K562 (cell line): ENCODE results near the gene NUP133. TPM values are rescaled to one million over a fixed set of nuclear protein-coding genes. Genes with fewer than 3 reads are reported as not detected.

ENCODE experiments used
- ATAC-seq: fragments of 200-7000 bp; cut with Tn5 transposase; 3 replicates; pipeline ENCODE4 v1.9.1; 2020; ENCODE audit warnings: moderate library complexity
- BruUV-seq: library from RNA; stranded (reverse); fragments of 400-500 nt; replicated peaks from 2 replicates; lab custom pipeline; 2021; lab: Mats Ljungman, UMichigan
- CTCF ChIA-PET: fragments of 300-600 bp; formaldehyde crosslinking; extraction: SDS; loops from one replicate; lab custom pipeline; 2021; ENCODE audit warnings: low intra/inter-chr PET ratio; lab: Yijun Ruan, JAX
- POLR2A ChIA-PET: fragments of 300-600, 350-650 bp; sonication (Branson Sonifier 250); formaldehyde crosslinking; extraction: SDS; loops from one replicate; lab custom pipeline; 2021; ENCODE audit warnings: antibody characterized with exemption, inconsistent platforms; lab: Yijun Ruan, JAX
- DNase-seq, 4 experiments: peaks; one replicate each; pipeline versions ENCODE4 v3.0.0 to v3.0.0-alpha.2; 2011 to 2018; ENCODE audit warnings: low spot score in 3 of 4, mixed read lengths in 3 of 4; ENCODE audit errors: extremely low read depth in 1 of 4
- FAIRE-seq: peaks from 2 replicates; lab custom pipeline; 2011; peaks lifted over from hg19 to GRCh38; lab: Jason Lieb, UNC
- H2AFZ ChIP-seq: 2 replicates; pipeline ENCODE4 v1.6.0; 2011; ENCODE audit warnings: low read depth, low read length, control low read depth, inconsistent platforms
- H3K27ac ChIP-seq: fragments of 200-600 bp; 3 replicates; pipeline ENCODE4 v1.8.0; 2011; ENCODE audit warnings: low read depth, mild to moderate bottlenecking, control low read depth, inconsistent platforms, low read length, moderate library complexity, mixed read lengths; ENCODE audit errors: extremely low read depth
- H3K27me3 ChIP-seq, 2 experiments: fragments of 300-600 bp in 1 of 2; 2 replicates in 1 of 2; 3 replicates in 1 of 2; pipeline versions ENCODE4 v1.6.0 to v1.8.0; 2011; ENCODE audit warnings: inconsistent platforms in 2 of 2, low read length in 2 of 2, mild to moderate bottlenecking in 1 of 2, mixed read lengths in 1 of 2, moderate library complexity in 1 of 2; ENCODE audit not compliant: control insufficient read depth in 2 of 2, insufficient read depth in 2 of 2
- H3K36me3 ChIP-seq: fragments of 300-600 bp; 3 replicates; pipeline ENCODE4 v1.8.0; 2011; ENCODE audit warnings: mild to moderate bottlenecking, low read length, inconsistent platforms; ENCODE audit not compliant: control insufficient read depth, insufficient read depth
- H3K4me1 ChIP-seq, 2 experiments: fragments of 200-600 bp in 1 of 2; replicated peaks in 1 of 2; 2 replicates in 1 of 2; 3 replicates in 1 of 2; pipeline versions ENCODE4 v1.5.1 to v1.8.0; 2011; ENCODE audit warnings: inconsistent platforms in 2 of 2, low read length in 2 of 2, mild to moderate bottlenecking in 1 of 2, mixed read lengths in 1 of 2, moderate library complexity in 1 of 2; ENCODE audit not compliant: control insufficient read depth in 2 of 2, insufficient read depth in 2 of 2
- H3K4me2 ChIP-seq: 2 replicates; pipeline ENCODE4 v1.6.1; 2011; ENCODE audit warnings: low read length, control low read depth, inconsistent platforms, mixed read lengths; ENCODE audit not compliant: insufficient read depth
- H3K4me3 ChIP-seq: fragments of 200-600 bp; sonication (generic), shearing (Covaris generic); 2 replicates; pipeline ENCODE4 v1.5.1; 2016; ENCODE audit warnings: control low read depth, inconsistent platforms
- H3K79me2 ChIP-seq: fragments of 200-600 bp; 3 replicates; pipeline ENCODE4 v1.8.0; 2011; ENCODE audit warnings: low read length, inconsistent platforms; ENCODE audit not compliant: control insufficient read depth, insufficient read depth
- H3K9ac ChIP-seq, 2 experiments: 2 replicates each; pipeline versions ENCODE4 v1.6.0 to v1.6.1; 2011; ENCODE audit warnings: low read depth in 2 of 2, low read length in 2 of 2, control low read depth in 1 of 2, inconsistent platforms in 1 of 2, mild to moderate bottlenecking in 1 of 2, mixed read lengths in 1 of 2; ENCODE audit not compliant: insufficient read depth in 1 of 2
- H3K9me1 ChIP-seq: one replicate; pipeline ENCODE4 v1.6.0; 2011; ENCODE audit warnings: inconsistent platforms, mild to moderate bottlenecking, low read length, moderate library complexity; ENCODE audit not compliant: control insufficient read depth, insufficient read depth
- H3K9me3 ChIP-seq: replicated peaks from 2 replicates; pipeline ENCODE4 v1.5.1; 2011; ENCODE audit warnings: low read depth, low read length, inconsistent platforms; ENCODE audit not compliant: control insufficient read depth, insufficient read depth
- H4K20me1 ChIP-seq: replicated peaks from 2 replicates; pipeline ENCODE4 v1.6.1; 2011; ENCODE audit warnings: low read length, inconsistent platforms, mixed read lengths; ENCODE audit not compliant: control insufficient read depth, insufficient read depth
- CBFA2T2 ChIP-seq: fragments of 450-650 bp; conservative IDR thresholded peaks from 2 replicates; pipeline ENCODE4 v1.6.1; 2017; ENCODE audit warnings: mild to moderate bottlenecking
- EZH2 ChIP-seq: IDR thresholded peaks from 2 replicates; pipeline ENCODE4 v1.6.1; 2012; ENCODE audit warnings: low read depth, mild to moderate bottlenecking, inconsistent platforms, low read length, borderline replicate concordance
- FOSL1 ChIP-seq: fragments of 200-800 bp; sonication (Bioruptor generic); conservative IDR thresholded peaks from 2 replicates; pipeline ENCODE4 v1.6.1; 2016; ENCODE audit warnings: missing genetic modification characterization, missing compliant biosample characterization
- HNRNPK ChIP-seq: fragments of 200-400 bp; formaldehyde crosslinking; IDR thresholded peaks from one replicate; pipeline ENCODE4 v1.6.1; 2018; ENCODE audit warnings: mild to moderate bottlenecking, low read depth, low read length; ENCODE audit not compliant: poor library complexity, severe bottlenecking
- KLF16 ChIP-seq: IDR thresholded peaks from 2 replicates; pipeline ENCODE4 v1.6.1; 2016; ENCODE audit warnings: antibody characterized with exemption
- RBM22 ChIP-seq: fragments of 200-400 bp; formaldehyde crosslinking; IDR thresholded peaks from 2 replicates; pipeline ENCODE4 v1.6.1; 2018; ENCODE audit warnings: low read length, low read depth; ENCODE audit not compliant: poor library complexity, severe bottlenecking
- SMARCA4 ChIP-seq: fragments of 450-650 bp; IDR thresholded peaks from 2 replicates; pipeline ENCODE4 v1.6.1; 2016
- VEZF1 ChIP-seq: fragments of 200-800 bp; sonication (Bioruptor generic); IDR thresholded peaks from 2 replicates; pipeline ENCODE4 v1.6.1; 2017; ENCODE audit warnings: missing genetic modification characterization, missing compliant biosample characterization
- ZNF507 ChIP-seq: conservative IDR thresholded peaks from 2 replicates; pipeline ENCODE4 v1.6.1; 2017; ENCODE audit warnings: missing genetic modification characterization, missing compliant biosample characterization
- WGBS: fragments of 100-300 bp; shearing (Covaris generic); methylation state at CpG from one replicate; pipeline ENCODE4 v1.1.6; 2016; ENCODE audit warnings: low coverage, mixed read lengths; ENCODE audit not compliant: insufficient coverage; ENCODE audit errors: missing lambda C conversion rate; 5-methylcytosine and 5-hydroxymethylcytosine counted together
- in situ Hi-C: fragments of 300-500 bp; cut with MboI; formaldehyde crosslinking; loops from 4 replicates; pipeline ENCODE4 v1.15.0; 2018; ENCODE audit warnings: inconsistent platforms, mixed read lengths
- intact Hi-C: fragments of 100-400 bp; cut with micrococcal nuclease; formaldehyde crosslinking; loops from 2 replicates; pipeline ENCODE4 v1.14.2; 2022
- polyA plus RNA-seq, 8 experiments: library from polyadenylated mRNA; depleted of rRNA in 4 of 8; stranded (reverse) in 5 of 8; unstranded in 3 of 8; fragments of >200 nt; fragmentation: Nextera tagmentation in 2 of 8; fragmentation: Illumina TruSeq in 1 of 8; extraction: Ambion mirVana in 2 of 8; extraction: Trizol in 1 of 8; gene quantifications; 2 replicates each; pipeline versions ENCODE4 v1.2.1 to v1.2.3, GENCODE V29; 2011 to 2014; ENCODE audit warnings: inconsistent platforms in 1 of 8, missing spikeins in 1 of 8
- total RNA-seq, 7 experiments: library from RNA; depleted of rRNA in 6 of 7; stranded (reverse); fragments of >200 nt in 6 of 7; fragmentation: Illumina TruSeq in 2 of 7; extraction: Trizol in 2 of 7; gene quantifications; 2 replicates each; pipeline versions ENCODE4 v1.2.1 to v1.2.3, GENCODE V29; 2011 to 2021; ENCODE audit warnings: low replicate concordance in 1 of 7
- TF ChIP-seq, protein P1 (sequence below): sonication (generic); IDR thresholded peaks from 2 replicates; pipeline ENCODE4 v1.6.1; 2016
- TF ChIP-seq, protein P2 (sequence below): fragments of 250-450 bp; sonication (Bioruptor Pico); IDR thresholded peaks from 2 replicates; pipeline ENCODE4 v1.5.0; 2021; ENCODE audit warnings: mild to moderate bottlenecking, borderline replicate concordance
- TF ChIP-seq, protein P3 (sequence below): sonication (generic); formaldehyde crosslinking; IDR thresholded peaks from 2 replicates; pipeline ENCODE4 v1.8.0; 2022; ENCODE audit warnings: missing genetic modification reagents, mild to moderate bottlenecking, borderline replicate concordance

Gene NUP133
- total and polyA plus RNA-seq, 9 of the 15 experiments (the other 6 are each of a cell fraction or from before 2014, with no cell fraction given), result 21.7 to 85.1 (median 61.3) TPM

- FAIRE-seq, result no peak
- DNase-seq, result peak in 3 of 4 experiments; percentile 43 to 46 (median 44)
- Histone ChIP-seq H3K9me1 (no peaks in the 10 kb centered on the region), H3K36me3 (no peaks in the 10 kb centered on the region), H3K9ac (no peak overlapping the region), H4K20me1 (0 out of 2 replicates have a peak, but pooled peaks cover 3% of the 10 kb centered on the region), H3K9me3 (no peaks in the 10 kb centered on the region), H3K27ac (no peak overlapping the region; the same call in 2 of the 3 replicates), H3K79me2 (no peaks in the 10 kb centered on the region), H3K4me3 (no peak overlapping the region), H3K4me2 (no peak overlapping the region), H3K4me1 (peaks cover 6 to 15% of the 10 kb centered on the region in 2 experiments; a peak in 4 of 5 replicates), H2AFZ (no peak overlapping the region), H3K27me3 (peaks cover 56 to 67% of the 10 kb centered on the region in 2 experiments)
- ChIA-PET POLR2A (interaction anchor here (0.6 to 3.1 kb wide), 4 partner anchors 10 to 221 kb away, joined by 3 to 10 read pairs (median 7); no protein-coding TSS in a partner anchor), CTCF (no interaction called here)
- in situ Hi-C loops, result no loop called here
- ATAC-seq, result 0 out of 3 replicates have a peak, but pooled peaks have one; percentile 11
- intact Hi-C loops, result no loop called here
- 14% methylated on average over 13 of the region's 14 CpGs for WGBS
- TF ChIP-seq KLF16 (no peak), VEZF1 (CRISPR knock-in tag) (peak; percentile 73), ZNF507 (tag) (no peak), RBM22 (no peak), SMARCA4 (no peak), FOSL1 (tag) (0 out of 2 replicates have a peak, but pooled peaks have one; percentile 26), CBFA2T2 (0 out of 2 replicates have a peak, but pooled peaks have one; percentile 3), EZH2 (0 out of 2 replicates have a peak, but pooled peaks have one; percentile 36), HNRNPK (peak; percentile 49)
- TF ChIP-seq, protein P1, sequence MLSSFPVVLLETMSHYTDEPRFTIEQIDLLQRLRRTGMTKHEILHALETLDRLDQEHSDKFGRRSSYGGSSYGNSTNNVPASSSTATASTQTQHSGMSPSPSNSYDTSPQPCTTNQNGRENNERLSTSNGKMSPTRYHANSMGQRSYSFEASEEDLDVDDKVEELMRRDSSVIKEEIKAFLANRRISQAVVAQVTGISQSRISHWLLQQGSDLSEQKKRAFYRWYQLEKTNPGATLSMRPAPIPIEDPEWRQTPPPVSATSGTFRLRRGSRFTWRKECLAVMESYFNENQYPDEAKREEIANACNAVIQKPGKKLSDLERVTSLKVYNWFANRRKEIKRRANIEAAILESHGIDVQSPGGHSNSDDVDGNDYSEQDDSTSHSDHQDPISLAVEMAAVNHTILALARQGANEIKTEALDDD, result no peak
- TF ChIP-seq, protein P2, sequence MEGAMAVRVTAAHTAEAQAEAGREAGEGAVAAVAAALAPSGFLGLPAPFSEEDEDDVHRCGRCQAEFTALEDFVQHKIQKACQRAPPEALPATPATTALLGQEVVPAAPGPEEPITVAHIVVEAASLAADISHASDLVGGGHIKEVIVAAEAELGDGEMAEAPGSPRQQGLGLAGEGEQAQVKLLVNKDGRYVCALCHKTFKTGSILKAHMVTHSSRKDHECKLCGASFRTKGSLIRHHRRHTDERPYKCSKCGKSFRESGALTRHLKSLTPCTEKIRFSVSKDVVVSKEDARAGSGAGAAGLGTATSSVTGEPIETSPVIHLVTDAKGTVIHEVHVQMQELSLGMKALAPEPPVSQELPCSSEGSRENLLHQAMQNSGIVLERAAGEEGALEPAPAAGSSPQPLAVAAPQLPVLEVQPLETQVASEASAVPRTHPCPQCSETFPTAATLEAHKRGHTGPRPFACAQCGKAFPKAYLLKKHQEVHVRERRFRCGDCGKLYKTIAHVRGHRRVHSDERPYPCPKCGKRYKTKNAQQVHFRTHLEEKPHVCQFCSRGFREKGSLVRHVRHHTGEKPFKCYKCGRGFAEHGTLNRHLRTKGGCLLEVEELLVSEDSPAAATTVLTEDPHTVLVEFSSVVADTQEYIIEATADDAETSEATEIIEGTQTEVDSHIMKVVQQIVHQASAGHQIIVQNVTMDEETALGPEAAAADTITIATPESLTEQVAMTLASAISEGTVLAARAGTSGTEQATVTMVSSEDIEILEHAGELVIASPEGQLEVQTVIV (CRISPR knock-in tag), result no peak
- TF ChIP-seq, protein P3, sequence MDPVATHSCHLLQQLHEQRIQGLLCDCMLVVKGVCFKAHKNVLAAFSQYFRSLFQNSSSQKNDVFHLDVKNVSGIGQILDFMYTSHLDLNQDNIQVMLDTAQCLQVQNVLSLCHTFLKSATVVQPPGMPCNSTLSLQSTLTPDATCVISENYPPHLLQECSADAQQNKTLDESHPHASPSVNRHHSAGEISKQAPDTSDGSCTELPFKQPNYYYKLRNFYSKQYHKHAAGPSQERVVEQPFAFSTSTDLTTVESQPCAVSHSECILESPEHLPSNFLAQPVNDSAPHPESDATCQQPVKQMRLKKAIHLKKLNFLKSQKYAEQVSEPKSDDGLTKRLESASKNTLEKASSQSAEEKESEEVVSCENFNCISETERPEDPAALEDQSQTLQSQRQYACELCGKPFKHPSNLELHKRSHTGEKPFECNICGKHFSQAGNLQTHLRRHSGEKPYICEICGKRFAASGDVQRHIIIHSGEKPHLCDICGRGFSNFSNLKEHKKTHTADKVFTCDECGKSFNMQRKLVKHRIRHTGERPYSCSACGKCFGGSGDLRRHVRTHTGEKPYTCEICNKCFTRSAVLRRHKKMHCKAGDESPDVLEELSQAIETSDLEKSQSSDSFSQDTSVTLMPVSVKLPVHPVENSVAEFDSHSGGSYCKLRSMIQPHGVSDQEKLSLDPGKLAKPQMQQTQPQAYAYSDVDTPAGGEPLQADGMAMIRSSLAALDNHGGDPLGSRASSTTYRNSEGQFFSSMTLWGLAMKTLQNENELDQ, result no peak
- no TSS peak for BruUV-seq
These were observed 97.3 kb downstream of the NUP133 start for GRCh38 chr1:229410692-229411433.
